CD4-positive, alpha-beta T cell treated with Interleukin-2 at 100 ng/mL for 4 hours (primary cell): ENCODE data around the gene TMEM272.

Source experiments
- DNase-seq: peaks from one replicate; pipeline ENCODE4 v3.0.0-alpha.2; 2020; ENCODE audit warnings: low spot score

Gene TMEM272

DNA sequence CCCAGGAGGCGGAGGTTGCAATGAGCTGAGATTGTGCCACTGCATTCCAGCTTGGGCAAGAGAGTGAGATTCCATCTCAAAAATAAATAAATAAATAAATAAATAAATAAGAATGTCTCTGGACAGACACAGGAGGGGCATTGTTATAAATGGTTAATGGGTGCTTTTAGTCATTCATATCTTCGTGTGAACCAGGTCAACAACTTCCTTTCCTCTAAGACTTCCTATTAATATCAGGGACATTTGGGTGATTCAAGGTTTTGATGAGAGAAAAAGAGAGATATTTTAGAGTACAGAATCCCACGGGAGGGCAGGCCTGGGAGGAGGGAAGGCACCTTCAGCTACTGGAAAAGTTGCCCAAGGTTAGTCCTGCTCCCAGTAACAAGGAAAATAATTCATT lies 64.9 kb downstream of the TMEM272 start:
- DNase-seq: no peak

DNA sequence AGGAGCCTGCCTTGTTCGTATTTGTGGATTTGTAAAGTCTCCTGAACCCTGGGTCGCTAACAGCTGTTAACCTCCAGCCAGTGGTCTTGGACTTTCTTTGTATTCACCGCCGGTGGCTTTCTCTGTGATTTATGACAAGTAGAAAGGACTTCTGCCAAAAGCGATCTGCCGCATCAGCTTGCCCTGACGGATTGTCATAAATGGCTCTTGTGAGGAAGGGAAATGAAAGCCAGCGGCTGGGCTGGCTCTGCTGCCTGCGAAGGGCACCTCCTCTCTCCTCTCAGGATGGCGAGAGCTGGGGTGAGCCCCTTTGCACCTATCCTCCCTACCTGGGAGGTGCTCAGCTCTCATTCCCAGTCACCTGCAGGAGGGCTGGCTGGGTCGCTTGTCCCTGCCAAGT lies 66.6 kb downstream of the TMEM272 start:
- DNase-seq: no peak

DNA sequence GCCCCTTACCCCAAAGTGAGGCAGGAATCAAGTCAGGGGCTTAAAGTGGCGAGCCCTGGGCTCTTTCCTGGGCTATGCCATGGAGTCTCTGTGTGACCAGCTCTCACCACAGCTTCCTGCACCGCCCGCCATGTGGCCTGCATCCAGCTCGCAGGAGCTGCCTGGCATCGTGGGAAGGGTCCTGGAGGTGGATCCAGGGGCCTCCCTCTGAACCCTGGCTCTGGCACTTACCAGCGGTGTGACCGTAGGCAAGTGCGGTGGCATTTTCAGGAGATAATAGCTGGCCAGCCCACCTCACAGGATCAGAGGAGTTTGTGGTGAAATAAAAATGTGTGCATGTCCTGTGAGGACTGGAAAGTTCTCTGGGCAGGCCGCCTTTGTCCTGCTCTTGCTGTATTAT lies 67.1 kb downstream of the TMEM272 start:
- DNase-seq: no peak

DNA sequence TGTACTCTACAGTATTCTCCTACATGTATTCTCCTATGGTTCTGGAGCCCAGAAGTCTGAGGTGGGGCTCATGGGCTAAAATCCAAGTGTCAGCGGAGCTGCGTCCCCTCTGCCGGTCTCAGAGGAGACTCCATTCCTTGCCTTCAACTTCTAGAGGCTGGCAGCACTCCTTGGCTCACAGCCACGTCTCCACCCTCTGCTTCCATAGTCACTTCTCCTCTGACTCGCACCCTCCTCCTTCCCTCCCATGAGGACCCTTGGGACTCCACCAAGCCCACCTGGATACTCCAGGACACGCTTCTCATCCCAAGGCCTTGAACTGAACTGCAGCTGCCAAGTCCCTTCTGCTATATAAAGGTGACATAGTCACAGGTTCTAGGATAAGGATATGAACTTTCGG lies 68.8 kb downstream of the TMEM272 start:
- no peak for DNase-seq

DNA sequence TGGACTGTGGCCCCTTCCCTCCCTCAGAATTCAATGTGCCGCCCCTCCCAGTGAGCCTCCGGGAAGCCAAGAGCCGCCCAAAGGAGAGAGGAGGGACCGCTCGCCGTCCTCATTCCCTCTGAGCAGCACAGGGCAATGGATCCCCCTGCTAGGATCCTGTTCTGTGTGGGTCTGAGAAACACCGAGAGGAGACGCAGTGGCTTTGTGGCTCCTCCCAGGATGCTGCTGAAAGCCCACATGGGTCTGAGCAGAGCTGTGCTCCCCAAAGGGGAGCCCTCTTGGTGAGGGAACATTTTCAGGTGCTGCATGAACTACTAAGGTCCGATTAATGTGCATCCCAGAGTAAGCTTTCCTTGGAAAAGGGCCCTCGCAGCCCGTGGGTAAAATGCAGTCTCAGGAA lies 71.5 kb downstream of the TMEM272 start:
- DNase-seq: no peak

DNA sequence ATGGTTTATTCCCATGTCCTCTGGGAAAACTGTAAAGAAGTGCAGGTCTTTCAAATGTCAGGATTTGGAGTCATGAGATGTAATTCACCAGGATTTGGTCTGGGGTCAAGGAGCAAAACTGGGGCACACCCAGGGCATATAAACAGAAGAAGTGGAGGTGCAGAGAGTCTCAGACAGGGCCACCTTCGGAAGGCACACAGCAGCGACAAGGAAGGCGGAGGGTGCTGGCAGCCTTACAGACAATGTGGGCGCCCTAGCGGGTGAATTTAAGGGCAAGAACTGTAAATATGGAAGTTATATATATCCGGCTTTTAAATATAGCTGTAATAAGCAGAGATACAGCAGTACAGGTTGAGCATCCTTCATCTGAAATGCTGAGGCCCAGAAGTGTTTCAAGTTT lies 72.2 kb downstream of the TMEM272 start:
- DNase-seq: no peak

DNA sequence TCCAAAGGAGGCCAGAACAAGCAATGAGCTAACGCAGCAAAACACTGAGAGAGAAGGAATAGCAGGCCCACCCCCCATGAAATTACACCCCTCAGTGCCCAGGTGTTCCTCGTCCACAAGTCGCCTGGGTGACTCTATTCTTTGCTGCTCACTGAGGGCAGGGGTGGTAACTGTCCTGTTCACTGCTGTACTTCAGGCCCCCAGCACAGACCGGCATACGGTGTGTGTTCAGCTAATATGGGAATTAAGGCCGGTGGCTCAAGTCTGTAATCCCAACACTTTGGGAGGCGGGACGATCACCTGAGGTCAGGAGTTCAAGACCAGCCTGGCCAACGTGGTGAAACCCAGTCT lies 72.9 kb downstream of the TMEM272 start:
- DNase-seq: no peak

DNA sequence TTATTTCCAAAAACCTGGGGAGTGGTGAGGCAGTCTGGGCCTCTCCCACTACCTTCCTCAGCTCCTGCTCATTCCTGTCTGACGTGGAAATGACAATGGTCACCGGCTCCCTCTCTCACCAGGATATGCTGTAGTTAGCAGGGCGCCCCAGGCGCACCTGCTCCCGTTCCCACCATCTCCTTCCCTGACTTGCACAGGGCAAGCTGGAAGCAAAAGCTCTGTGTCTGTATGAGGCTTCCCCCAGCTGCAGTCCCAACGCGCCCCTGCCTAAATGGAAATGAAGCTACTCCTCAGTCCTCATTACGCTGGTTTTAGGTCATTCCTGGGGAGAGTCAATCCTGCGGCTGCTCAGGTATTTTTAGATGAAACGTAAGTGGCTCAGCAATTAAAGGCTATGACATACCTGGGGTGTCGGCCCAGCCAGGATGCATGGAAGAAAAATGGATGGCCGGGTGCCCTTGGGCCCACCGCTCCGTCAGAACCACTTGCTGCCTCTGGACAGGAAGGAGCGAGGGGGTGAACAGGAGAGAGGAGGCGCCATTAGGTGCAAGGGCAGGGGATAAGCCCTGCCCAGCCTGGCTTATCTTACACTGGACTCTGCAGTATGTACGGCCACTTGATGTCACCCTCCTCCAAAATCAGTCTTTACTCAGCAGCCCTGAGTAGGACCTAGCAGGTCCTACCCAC lies 73.4 kb downstream of the TMEM272 start:
- no peak for DNase-seq

DNA sequence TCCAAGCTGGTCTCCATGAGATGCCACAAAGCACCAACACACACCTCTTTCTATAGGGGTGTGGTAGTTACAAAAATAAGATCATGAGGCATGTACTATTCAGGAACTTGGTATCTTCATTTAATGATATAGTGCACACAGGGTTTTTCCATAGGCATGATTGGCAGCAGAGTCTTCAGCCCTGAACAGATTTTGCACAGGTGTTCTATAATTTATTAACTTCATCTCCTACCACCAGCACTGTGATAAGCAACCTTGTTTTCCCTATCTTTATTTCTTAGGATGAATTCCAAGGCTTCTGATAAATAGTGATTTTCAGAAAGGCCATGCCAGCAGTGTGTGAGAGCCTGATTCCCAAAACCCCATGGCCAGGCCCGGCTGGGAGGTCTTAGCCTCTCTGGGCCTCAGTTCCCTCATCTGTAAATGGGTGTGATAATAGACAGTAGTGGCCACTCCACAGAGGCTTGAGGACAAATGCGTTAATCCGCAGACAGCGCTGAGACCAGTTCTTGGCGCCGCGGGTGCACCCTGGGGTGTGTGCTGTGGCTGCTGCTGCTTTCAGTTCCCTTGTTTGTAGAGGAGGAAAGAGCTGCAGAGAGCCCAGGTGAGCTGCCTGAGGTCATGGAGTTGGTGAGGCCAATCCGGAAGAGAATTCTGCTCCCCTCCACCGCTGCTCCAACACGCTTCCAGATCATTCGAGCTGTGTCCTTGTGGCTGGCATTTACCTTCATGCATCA lies 74.1 kb downstream of the TMEM272 start:
- no peak for DNase-seq

DNA sequence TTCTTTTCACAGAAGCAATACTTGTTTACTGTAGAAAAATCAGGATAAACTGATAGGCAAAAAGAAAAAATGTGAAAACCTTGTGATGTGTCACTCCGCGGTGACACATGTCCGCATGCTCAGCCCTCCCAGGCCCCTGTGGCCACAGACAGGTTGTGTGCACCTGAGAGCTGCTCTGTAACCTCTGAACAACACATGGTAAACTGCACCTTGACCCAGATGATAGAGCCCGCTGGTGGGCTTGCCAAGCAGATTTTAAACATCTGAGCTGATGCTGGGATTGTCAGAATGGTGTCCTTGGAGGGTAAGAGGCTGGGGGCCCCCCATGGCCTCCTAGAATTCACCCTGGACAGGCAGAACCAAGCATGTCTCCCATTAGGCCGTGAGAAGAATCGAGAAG lies 74.8 kb downstream of the TMEM272 start:
- DNase-seq: no peak

DNA sequence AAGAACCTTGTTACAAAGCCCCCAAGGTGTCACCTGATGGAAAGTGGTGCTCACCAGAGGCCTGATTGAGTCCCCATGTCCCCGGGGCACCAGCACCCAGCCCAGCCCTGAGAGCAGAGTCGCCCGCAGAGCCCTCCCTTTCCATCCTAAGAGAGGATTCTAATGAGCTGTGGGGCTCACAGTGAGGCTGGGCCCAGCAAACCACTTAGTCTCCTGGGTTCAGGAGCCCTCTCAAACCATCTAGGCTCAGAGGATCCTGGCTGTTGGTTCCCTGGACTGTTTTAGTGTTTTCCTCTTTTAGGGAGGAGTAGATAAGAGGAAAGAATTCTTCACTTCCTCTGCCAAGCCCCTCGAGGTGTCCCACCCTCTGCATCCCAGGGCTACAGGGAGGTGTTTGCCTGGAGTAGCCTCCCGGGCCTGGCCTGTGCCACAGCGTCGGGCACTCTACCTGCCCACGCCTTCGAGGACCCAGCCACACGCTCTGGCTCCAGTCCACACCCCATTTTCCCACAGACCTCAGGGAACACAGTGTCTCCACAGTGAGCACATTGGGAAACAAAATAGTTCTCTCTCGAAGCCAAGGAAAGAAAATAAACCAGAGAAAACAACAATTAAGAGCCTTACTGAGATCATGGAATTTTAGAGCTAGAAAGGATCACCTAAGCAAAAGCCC lies 75.4 kb downstream of the TMEM272 start:
- DNase-seq: no peak

DNA sequence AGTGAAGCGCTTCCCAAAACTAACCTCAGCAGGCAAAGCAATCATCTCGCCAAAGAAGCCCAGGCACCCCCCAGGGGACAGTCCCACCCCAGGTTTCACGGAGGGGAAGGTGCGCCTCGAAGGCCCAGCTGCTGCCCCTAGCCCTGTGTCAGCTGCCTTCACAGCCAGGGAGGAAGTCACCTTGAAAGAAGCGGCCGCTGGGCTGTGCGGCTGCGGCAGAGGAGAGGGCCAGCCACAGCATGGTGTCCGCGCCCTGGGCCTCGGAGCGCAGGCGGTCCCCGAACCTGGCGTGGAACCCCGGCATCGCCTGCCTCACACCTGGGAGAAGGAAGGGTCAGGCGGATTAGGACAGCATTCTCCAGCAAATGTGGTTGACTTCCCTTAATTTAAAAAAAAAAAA lies 76.0 kb downstream of the TMEM272 start:
- no peak for DNase-seq

DNA sequence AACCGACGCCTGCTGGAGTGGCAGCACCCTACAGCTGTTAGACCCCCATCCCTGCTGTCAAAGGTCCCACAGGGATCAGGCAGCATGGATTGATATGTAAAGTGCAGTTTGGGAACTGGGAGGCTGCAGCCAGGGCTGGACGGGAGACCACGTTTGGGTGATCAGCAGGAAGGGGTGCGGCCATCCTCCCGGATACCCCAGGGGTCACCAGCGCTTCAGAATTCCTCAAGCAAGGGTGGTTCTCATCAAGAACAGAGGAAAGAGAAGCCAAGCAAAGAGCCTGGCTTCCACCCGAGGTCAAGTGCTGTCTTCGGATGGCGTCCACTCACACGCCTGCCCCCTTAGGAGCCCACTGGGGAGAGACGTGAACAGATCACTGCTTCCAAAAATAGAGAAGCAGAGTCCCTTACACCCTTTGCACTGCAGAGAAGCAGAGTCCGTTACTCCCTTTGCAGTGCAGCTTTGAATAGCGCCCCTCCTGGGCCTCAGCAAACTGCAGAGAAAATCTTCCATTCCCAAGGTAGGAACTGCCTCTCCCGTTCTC lies 76.5 kb downstream of the TMEM272 start:
- DNase-seq: no peak

DNA sequence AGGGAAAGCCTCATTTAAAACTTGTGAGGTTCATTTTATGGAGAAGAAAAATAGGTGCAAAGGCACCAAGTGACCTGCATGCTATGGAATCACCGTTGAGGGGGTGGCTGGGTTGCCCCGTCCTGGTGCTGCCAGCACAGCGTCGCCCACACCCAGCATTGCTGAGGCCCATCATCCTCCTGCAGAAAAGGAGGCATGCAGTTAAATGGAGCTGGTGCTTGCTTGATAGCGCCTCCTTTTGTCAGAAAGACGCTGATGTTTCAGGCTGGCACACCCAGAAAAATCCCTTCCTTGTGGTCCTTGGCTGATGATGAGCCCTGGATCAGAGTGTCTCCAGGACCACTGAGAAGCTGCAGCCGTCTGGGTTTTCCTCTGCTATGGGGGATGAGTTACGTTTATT lies 77.9 kb downstream of the TMEM272 start:
- no peak for DNase-seq

DNA sequence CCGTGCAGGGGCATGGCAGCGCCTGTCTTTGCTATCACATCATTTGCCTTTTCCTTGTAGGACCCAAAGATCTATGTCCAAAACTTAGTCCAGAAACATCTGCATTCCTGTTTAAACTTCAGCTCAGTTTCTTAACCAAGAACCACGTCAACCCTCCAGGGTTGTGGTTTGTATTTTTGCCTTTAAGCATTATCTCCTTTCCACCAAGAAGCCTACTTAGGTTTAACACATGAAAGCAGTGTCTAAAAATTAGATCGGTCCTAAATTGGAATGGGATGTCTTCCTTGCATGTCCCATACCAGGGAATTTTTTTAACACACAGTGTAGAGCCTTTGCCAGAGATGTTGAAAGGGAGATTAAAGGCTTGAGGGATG lies 79.8 kb downstream of the TMEM272 start:
- no peak for DNase-seq

DNA sequence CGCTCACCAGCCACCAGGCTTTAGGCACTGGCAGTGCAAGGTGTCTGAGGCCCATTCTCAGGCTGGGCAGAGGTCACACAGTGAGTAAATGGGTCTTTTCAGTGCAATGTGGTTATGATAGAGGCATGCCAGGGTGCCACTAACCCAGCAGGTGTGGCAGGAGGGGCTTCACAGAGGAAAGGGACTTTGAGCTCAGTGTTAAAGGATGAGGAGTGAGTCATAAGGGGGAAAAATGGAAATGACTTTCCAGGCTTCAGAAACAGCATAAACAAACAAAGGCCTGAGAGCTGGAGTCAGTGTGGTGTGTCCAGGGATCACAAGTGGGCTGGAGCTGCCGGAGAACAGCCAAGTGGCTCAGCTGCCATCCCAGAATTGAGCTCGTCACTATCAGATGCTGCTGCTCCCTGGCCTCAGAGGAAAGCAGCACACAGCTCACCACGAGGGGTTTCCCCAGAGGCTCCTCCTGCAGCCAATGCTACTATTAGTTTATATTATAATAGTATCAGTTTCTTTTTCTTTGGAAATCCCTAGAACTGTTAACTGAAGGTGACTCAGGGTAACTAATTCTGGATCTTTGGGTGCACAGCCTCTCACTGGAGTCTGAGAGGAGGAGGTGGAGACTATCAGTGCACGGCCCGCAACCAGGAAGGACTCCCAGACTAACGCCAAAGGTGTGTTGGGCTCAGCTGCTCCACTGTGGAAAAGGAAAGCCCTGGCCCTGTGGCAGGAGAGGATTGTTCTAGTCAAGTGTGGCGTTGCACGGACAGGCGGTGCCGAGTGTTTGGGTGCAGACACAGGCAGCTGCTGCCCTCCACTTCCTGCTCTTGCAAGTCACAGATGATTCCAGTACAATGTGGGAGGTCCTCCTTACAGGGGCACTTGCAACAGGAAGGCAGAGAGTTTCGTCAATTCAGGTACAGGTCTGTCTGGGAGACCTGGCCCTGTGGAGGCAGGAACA lies 80.5 kb downstream of the TMEM272 start:
- DNase-seq: peak; percentile 68

DNA sequence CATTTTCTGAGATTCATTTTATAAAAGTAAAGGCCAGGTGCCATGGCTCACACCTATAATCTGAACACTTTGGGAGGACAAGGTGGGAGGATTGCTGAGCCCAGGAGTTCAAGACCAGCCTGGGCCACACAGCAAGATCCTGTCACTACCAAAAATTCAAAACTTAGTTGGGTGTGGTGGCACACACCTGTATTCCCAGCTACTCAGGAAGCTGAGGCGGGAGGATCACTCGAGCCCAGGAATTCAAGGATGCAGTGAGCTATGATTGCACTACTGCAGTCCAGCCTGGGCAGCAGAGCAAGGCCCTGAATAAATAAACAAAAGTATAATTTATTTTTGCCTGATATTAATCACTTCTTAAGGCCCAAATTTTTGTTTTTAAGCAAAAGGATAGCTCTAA lies 81.5 kb downstream of the TMEM272 start:
- no peak for DNase-seq
